ENCODE data around the gene MRPS18A.
"Not testable (repeated sequence)": the region's sequence is repeated elsewhere in the genome, so short reads cannot be mapped to it uniquely, and the experiment has no call there.

MRPS18A gene

GRCh38 chr6:43717389-43717788, 29.8 kb upstream of the MRPS18A start:
- no peak for DNase-seq (ENCODE audit: low spot score)

GRCh38 chr6:43716099-43716498, 28.5 kb upstream of the MRPS18A start:
- no peak for DNase-seq (ENCODE audit: low spot score)

- DNase-seq (ENCODE audit: low spot score), result no peak
Measured at GRCh38 chr6:43715056-43715788, 27.6 kb upstream of the MRPS18A start.

GRCh38 chr6:43714311-43715055, 26.9 kb upstream of the MRPS18A start:
- no peak for DNase-seq (ENCODE audit: low spot score)

GRCh38 chr6:43713643-43714310, 26.2 kb upstream of the MRPS18A start:
- DNase-seq (ENCODE audit: low spot score), result no peak

GRCh38 chr6:43712579-43712978, 25.0 kb upstream of the MRPS18A start:
- DNase-seq (ENCODE audit: low spot score), result no peak

GRCh38 chr6:43710576-43710975, 23.0 kb upstream of the MRPS18A start:
- DNase-seq (ENCODE audit: low spot score), result no peak

- no peak for DNase-seq (ENCODE audit: low spot score)
Measured at GRCh38 chr6:43709654-43710303, 22.2 kb upstream of the MRPS18A start.

- DNase-seq (ENCODE audit: low spot score), result no peak
Measured at GRCh38 chr6:43708860-43709653, 21.5 kb upstream of the MRPS18A start.

- DNase-seq (ENCODE audit: low spot score), result no peak
Measured at GRCh38 chr6:43707767-43708166, 20.2 kb upstream of the MRPS18A start.

- DNase-seq (ENCODE audit: low spot score), result no peak
Measured at GRCh38 chr6:43707269-43707668, 19.7 kb upstream of the MRPS18A start.

- no peak for DNase-seq (ENCODE audit: low spot score)
Measured at GRCh38 chr6:43706788-43707187, 19.2 kb upstream of the MRPS18A start.

GRCh38 chr6:43705996-43706395, 18.4 kb upstream of the MRPS18A start:
- no peak for DNase-seq (ENCODE audit: low spot score)

- DNase-seq (ENCODE audit: low spot score), result no peak
Measured at GRCh38 chr6:43703512-43704429, 16.2 kb upstream of the MRPS18A start.

- no peak for DNase-seq (ENCODE audit: low spot score)
Measured at GRCh38 chr6:43702534-43703440, 15.2 kb upstream of the MRPS18A start.

- no peak for DNase-seq (ENCODE audit: low spot score)
Measured at GRCh38 chr6:43702171-43702533, 14.6 kb upstream of the MRPS18A start.

GRCh38 chr6:43700939-43701560, 13.5 kb upstream of the MRPS18A start:
- DNase-seq (ENCODE audit: low spot score), result not testable (repeated sequence)

- DNase-seq (ENCODE audit: low spot score), result no peak
Measured at GRCh38 chr6:43699564-43700186, 12.1 kb upstream of the MRPS18A start.
